Middle frontal gyrus (tissue), 1 donor: ENCODE results near the gene GBX2.

ENCODE experiments used
- DNase-seq: peaks from one replicate; pipeline ENCODE4 v3.0.0-alpha.2; 2015; ENCODE audit warnings: low spot score; ENCODE audit errors: extremely low spot score

The GBX2 gene

DNA sequence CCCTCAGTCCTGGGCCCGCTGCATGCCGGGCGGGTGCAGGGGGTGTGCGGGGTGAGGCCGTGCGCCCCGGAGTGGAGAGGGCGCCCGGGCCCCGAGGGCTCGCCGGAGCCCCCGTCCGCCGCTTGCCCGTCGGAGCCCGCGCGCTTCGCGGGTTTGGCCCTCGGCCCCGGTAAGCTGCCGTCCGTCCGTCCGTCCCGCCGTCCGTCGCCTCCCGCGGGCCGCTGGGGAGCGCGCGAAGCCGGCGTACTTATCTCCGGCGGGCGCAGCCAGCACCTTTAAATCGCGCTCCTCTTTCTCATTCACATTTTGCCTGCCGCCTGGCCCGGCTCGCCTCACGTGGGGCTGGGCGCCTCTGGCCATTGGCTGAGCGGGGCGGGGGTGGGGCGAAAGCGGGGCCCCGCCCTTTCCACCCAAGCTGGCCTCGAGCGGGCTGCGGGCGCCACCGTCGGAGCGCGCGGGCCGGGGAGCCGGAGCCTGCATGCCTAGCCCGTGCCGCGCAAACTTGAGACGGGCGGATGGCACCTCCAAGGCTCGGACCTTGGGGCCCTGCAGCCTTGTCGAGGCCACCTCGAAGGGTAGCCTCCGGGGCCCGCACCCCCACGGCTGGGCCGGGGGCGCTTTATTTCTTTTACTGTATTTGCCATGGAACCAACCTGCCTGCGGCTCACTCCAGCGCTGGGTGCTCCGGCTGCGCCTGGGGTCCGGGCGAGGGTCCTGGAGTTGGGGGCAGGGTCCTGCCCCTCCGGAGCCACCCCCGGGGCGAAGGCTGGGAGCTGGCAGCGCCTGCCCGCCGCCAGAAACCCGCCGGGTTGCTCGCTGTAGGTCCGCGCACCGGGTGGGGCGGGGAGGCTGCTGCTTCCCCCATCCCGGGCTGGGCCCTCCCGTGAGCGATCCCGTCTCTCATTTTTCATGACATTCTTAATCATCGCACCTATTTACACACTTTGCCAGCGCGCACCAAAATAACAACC lies at the start of gene GBX2:
TSS of gene GBX2 (minus strand) at position 277 of the 971 bp plus-strand sequence. CDS start 415 bp downstream, outside the sequence.
- DNase-seq: no peak

DNA sequence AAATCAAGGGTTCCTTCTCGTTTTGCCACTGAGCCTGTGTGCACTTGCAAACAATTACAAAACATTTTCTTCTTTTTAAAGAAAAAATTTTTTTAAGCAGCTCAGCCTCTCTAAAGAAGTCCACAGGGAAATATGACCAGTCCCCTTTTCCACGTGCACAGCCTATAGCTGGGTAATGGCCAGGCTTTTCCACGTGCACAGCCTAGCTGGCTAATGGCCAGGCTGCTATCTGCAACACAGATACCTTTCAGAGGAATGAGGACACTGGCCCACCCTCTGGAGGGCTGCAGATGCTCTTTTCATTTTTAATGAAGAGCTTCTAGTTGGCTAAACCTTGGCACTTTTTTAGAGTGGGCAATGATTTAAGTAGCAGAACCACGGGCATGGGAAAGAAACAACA lies 49.7 kb upstream of the GBX2 start:
- DNase-seq: no peak

DNA sequence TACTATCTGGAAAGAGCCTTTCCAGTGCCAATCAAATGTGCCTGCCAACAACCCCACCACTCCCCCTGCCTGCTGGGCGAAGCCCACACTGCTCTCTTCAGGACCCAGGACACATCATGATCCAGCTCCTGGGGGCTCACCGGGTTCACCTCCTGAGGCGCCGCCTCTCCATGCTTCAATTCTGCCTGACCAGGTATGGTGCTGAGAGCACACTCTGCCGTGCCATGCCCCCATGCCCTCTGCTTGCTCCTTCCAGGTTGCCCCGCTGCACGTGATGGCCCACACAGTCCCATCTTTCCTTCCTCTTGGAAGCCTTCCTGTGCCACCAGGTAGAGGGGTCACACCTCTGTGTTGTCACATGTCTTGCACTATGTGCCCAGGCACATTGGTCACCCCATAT lies 48.5 kb upstream of the GBX2 start:
- DNase-seq: no peak

DNA sequence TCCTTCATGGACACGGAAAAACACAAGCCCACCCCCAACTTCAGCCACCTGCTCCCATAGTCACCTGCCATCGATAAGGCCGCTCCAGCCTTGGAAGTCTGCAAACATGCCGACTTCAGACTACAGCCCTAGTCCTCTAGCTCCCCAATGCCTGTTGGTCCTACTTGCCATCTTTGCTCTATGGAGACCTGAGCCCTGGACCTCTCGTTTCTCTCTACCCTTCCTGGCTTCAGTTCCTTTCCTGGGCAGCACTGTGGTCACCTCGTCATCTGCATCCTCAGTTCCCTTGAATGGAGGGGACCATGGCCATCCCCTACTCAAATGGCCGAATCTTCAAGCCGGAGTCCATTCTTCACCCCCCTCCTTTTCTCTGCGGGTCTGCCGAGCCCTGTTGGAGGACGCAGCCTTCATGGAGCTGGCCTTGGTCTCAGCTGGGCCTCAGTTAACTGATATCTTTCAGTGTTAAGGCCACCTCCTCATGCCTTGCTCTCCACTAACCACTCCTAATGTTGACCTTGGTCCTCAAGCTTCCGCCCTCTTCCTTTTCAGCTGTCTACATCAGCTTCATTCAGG lies 47.7 kb upstream of the GBX2 start:
- DNase-seq: no peak

DNA sequence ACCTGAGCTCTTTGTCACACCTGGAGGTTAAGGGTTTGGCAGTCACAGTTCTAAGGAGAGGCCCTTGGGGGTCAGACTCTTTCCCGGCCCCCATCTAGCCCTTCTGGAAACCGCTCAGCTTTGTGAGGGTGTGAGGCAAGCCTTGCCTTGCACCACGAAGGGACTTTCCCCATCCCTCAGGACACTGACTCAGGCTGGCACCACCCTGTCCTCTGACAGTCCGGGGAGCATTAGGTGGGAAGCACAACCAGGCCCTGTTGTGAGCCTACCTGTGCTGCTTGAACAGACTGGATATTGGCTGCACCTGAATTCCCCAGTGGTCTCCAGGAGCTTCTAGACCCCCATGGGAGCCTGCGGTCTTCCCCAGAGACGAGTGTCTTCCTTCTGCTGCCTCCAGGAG lies 47.0 kb upstream of the GBX2 start:
- no peak for DNase-seq

DNA sequence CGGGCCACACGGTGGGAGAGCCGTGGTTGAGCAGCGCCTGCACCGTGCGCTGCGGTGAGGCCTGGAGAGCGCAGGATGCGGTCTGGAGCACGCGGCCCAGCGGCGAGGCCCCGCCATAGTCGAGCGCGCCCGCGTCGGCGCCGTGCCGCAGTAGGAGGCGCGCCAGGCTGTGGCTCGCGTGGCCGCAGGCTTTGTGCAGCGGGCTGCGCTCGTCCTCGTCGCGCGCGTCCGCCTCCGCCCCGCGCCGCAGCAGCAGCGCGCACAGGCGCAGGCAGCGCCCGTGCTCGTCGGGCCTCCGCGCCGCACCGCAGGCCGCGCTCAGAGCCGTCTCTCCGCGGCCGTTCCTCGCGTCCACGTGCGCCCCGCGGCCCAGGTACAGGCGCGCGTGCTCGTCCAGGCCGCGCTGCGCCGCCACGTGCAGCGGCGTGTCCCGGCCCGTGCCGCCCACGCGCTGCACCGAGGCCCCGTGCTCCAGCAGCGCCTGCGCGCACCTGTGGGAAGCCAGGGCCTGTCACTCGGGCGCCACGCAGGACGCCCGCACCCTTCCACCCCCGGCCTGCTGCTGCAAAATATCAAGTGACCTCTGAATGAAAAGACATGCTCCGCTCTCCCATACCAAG lies 46.3 kb upstream of the GBX2 start:
- DNase-seq: no peak

DNA sequence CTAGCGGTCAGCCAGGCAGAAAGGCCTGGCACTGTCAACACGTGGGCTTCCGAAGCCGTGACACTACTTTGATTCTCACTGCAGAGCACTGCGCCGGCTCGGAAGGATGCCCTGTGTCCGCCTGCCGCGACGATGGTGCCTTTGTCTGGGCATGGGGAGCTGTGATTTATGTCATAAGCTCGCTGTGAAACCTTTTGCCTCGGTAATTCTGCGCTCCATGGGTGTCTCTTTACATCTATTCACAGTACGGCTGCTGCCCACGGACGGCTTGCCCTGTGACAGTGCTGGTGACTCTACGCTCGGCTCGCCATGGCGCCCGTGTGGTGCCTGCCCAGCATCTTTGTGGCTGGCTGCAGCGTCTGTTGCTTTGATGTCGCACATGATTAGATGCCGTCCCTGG lies 43.1 kb upstream of the GBX2 start:
- DNase-seq: no peak

DNA sequence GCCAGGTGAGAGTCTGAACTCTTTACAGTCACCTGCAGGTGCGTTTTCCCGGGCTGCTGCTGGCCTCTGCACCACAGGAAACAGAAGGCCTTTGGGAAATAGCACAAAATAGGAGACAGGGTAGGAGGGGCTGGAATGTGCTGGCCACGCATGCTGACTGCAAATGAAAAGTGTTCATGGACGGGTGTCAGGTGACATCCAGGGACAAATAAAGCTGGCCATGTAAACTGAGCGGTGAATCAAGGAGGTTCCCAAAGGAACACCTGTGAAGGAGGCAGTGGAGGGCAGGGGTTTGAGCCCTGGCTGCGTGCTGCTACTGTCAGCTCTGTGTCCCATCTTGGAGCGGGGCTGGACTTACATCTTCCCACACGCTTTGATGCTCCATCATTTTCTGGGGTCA lies 42.4 kb upstream of the GBX2 start:
- DNase-seq: no peak

DNA sequence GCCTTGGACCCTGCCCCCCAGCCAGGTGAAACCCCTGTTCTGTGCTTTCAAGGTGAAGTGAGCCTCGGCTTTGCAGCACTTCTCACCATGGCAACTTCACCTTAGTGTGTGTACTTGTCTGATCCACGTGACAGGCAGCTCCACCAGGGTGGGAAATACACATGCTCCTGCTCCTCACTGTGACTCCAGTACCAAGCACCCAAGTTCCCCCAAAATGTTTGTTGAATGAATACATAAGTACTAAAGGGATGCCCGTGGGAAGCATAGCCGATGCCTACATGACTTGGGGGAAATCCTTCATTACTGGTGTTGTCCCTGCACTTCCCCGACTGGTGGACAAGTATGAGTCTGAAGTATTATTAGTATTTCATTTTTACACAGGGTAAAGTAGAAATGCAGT lies 41.8 kb upstream of the GBX2 start:
- no peak for DNase-seq

DNA sequence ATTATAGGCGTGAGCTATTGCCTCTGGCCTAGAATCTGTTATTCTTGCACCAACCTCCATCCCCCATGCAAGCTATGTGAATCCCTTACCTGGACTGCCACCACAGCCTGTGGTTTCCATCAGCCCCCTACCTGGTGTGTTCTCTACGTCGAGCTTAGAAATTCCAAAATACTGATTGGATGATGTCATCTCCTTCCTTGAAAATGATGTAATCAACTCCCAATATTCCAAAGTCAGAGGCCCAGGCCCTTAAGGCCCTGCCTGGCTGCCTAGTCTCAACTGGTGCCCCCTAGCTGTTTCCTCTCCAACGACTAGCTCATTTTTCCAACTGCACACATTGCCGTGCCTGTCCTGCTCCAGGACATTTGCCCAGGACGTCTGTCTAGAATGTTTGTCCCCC lies 41.3 kb upstream of the GBX2 start:
- no peak for DNase-seq

DNA sequence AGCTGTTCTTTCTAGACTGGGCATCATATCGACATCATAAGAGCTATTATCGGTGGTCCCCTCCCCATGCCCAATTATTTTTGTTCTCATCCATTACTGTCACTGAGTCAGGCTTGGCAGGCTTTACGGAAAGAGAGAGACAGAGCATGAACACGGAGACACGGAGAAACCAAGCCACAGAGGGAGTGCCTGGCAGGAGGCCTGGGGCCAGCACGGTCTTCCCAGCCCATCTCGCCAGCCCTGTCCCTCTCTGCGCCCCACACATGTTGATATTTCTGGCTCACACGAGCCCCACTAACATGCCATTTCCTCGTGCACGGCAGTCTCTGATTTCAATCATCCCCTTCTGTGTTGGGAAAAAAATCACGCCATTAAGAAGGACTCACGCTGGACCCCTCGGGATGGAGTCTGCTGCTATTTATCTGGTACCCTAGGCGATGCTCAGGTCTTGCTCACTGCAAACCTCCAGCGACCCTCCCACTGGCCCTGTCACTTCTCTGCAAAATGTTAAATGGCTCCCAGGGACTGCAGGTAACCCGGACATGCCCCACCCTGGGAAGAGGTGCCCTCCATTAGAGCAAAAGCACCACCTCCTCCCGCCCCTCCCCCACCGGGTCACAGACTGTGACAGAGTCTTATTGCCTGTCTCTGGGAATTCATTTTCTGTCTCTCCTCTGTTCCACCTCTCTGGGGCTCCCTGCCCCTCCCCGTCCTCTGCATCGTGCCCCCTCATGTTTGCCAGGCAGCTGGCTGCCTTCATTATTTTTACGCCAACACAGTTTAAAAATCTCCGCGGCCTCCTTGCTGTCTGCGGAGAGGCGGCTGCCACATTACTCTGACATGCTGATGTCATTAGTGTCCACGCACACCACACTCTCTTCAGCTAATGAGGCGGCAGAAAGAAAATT lies 40.1 kb upstream of the GBX2 start:
- DNase-seq: no peak

DNA sequence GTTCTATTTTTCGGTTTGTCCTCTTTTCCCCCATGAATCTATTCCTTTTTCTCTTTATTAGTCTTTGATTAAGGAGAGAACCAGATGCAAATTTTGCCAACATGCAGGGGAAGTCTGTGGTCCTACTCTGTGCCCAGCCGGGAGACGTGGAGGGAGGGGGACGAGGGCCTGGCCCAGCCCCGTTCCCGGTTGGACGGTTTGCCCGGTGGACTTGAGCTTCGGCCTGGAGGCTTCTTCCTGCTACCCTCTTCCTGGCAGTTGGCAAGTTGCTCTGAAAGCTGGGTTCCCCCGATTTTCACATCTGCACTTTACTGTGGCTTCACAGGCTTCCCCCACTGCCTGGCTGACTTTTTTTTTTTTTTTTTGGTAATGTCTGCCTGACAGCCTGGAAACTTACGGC lies 39.3 kb upstream of the GBX2 start:
- DNase-seq: no peak

DNA sequence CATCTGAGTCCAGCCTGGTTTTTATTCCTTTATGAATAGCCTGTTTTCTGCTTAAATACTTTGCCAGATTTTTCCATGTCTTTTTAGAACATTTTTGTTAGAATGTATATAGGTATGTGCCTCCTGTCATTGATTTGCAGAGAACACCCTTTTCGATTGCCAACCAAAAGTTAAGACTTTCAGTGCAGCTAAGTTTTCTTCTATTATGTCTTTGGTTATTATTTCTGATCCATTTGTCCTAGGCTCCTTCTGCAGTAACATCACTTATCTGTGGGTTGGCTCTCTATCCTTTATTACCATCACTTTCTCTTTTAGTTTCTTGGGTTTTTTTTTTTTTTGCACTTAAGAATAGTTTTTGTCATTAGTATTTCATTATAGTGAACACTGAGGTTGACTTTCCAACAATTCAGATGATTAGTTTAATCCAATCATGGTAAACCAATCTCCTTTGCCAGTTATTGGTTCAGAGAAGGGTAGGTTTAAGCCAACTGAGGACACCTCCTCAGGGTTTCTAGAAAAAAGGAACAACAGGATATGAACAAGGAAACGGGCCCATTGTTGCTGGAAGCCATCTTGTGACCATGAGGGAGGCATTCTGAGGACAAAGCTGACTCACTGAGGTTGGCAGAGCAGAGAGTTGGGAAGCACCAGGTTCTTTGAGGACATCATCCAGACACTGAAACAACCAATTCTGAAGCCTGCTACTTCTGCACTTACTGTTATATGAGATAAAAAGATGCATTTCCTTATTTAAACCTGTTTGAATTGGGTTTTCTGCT lies 37.9 kb upstream of the GBX2 start:
- no peak for DNase-seq

DNA sequence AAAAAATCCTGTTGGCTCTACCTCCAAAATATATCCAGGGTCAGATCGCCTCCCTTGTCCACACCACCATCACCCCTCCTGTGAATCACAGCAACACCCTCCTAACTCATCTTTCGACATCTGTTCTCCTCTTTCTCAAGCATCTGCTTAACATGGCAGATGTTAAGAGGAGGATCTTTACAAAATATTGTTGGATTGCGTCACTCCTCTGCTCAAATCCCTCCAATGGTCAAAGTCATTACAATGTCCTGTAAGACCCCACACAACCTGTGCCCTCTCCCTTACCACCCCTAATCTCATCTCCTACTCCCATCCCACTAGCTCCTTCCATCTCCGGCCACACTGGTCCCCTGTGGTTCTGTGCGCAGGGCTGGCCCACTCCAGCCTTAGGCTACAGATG lies 36.8 kb upstream of the GBX2 start:
- no peak for DNase-seq

DNA sequence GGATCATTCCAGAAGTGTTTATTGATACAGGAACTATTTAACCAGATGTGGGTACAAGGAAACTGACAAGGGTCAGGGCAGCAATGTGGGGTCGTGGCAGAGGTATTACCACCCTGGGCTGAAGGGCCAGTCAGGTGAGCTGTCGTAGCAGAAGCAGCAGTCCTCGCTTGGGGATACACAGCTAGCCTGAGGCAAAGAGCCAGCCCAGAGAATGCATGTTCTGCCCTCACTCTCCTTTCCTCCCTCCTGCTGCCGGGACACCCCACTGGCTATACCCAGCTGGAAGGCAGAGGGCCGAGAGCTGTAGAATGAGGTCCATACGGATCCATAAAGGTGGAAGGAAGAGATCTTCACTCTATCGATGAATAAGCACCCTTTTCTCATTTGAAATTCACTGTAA lies 32.2 kb upstream of the GBX2 start:
- no peak for DNase-seq

DNA sequence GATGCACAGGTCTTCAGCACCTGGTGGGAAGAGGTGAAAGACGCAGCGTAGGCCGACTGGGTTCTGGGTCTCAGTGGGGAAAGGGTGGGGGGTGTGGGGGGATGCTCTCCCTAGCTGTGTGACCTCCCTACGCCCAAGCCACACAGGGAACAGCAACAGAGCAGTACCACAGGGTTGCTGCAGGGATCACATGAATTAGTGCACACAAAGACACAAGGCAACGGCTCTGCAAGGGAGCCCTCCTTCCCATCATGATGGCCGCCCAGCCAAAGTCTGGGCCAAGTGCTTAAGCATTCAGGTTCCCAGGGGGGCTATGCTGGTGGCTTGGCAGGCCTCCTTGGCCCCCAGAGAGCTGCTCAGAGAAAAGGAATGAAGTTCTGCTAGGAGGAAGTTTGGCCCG lies 28.2 kb upstream of the GBX2 start:
- no peak for DNase-seq

DNA sequence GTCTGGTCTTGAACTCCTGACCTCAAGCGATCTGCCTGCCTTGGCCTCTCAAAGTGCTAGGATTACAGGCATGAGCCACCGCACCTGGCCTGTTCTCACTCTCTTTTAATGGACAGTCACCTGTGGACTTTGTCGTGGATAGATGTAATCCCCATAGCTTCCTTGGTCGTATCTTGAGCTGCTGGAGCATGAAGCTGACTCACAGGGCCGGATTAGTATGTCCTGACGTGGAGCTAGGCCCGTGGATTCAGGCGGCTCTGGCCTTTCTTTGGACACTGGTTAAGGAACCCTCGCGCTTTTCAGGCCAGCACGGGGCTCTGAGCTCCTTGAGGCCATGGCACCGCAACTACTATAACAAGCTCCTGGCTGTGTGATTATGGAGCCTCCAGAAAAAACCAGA lies 27.5 kb upstream of the GBX2 start:
- DNase-seq: no peak

DNA sequence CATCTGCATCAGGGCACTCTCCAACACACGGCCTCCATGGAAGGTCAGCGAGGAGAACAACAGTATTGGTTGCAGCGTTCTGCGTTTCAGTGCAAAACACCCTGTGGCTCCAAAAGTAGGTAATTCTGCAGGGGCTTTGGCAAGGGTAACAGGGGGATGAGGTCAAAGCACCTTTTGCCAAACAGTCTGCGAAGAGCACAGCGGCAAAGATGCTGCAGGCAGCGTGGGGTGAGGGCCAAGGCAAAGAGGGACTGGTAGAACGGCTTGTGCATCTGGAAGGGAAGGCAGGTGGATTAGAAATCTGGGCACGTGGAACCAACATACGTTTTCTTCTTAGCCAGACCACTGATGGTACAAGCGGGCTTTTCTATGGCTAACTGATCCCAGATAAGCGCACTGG lies 26.6 kb upstream of the GBX2 start:
- no peak for DNase-seq

DNA sequence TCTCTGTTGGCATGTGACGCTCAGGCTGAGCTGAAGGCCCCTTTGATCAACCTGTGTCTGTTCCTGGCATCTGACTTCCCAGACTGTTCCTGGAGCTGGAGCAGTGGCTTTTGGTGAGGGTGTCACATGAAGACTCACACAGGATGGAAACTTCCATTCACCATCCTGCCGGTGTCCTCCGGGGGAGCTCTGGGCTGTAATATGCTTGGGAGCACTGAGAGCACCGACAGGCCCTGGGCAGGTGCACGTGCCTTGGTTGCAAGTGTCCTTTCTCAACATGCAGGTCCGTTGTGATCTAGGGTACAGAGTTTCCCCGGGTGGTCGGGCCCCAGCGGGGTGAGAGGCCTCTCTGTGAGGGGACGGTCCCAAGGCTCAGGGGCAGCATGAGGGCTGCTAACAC lies 24.8 kb upstream of the GBX2 start:
- DNase-seq: no peak

DNA sequence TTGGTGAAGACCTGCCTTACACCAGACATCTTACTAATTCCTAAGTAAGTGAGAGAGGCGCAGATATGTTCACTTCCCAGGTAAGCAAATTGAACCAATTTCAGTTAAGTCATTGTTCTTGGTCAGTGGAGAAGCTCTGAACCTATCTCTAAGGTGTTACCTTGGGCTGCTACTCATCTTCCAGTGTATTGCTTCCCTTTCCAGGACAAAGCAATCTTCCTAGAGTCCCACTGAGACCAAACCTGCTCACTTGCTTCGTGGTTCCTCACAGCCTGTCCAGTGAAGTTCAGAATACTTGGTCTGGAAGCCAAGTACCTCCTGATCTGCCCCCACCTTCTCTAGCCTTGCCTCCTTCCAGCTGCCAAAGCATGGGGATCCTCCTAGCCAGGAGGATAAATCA lies 22.5 kb upstream of the GBX2 start:
- DNase-seq: no peak

DNA sequence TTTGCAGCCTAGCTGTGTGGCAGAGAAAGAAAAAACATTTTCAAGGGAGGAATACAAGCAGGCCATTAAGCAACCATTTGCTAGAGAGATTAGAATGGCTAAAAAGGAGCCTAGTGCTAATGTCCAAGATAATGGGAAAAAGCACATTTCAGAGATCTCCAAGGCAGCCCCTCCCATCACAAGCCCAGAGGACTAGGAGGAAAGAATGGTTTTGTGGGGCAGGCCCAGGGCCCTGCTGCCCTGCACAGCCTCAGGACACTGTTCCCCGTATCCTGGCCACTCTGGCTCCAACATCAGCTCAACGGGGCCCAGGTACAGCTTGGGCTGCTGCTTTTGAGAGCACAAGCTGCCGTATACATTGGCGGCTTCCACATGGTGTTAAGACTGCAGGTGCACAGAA lies 16.5 kb upstream of the GBX2 start:
- no peak for DNase-seq
